KBM-7 (cell line): ENCODE measurements around the gene UTF1.

Experiments
- DNase-seq: peaks from one replicate; pipeline ENCODE4 v3.0.0-alpha.2; 2015
- in situ Hi-C: fragments of 300-500 bp; cut with MboI; formaldehyde crosslinking; loops from 2 replicates; pipeline ENCODE4 v1.14.3; 2020; ENCODE audit warnings: low sequenced_read_pairs, low pct_unique_long_range_greater_than_20kb, mixed read lengths

The UTF1 gene, protein sequence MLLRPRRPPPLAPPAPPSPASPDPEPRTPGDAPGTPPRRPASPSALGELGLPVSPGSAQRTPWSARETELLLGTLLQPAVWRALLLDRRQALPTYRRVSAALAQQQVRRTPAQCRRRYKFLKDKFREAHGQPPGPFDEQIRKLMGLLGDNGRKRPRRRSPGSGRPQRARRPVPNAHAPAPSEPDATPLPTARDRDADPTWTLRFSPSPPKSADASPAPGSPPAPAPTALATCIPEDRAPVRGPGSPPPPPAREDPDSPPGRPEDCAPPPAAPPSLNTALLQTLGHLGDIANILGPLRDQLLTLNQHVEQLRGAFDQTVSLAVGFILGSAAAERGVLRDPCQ

DNA sequence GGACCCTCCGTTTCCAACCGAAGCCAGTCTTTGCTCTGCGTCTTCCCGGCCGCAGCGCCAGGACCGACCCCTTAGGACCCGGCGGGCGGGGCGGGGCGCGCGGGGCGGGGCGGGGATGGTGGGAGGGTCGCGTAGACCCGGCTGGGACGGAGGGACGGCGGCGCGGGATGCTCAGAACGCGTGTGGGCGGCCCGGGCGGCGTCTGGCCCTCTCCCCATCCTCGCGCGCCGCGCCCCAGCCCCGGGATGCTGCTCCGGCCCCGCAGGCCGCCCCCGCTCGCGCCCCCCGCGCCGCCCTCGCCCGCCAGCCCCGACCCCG lies at the start of gene UTF1:
UTF1 (plus strand) TSS at position 174 of the 318 bp plus-strand sequence; CDS start at position 246, 72 bp downstream.
- in situ Hi-C loops = no loop called here
- DNase-seq = no peak

DNA sequence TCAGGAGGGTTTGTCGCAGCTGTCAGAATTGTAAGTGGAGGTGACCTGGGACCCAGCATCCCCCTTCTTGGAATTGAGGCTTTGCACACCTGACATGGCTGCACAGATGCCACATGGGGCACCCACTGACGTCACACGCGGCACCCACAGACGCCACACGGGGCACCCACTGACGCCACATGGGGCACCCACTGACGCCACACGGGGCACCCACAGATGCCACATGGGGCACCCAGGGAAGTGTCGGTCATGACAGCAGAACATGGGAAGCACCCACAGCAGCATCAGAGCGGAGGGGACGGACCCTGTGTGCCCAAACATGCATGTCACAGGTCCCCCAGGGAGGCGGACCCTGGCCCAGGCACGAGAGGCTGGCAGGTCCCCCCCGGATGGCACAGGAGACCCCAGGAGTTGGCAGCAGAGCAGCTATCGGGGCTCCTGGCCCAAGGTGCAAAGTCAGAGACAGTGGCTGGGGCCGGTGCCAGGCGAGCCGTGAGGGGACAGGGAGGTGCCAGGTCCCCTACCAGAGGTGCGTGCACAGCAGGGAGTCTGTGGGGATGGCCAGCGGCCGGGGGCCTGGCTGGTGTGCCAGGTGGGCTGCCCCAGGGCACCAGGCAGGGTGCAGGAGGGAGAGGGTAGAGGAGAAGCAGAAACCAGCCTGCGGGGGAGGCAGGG lies 48.9 kb upstream of the UTF1 start:
- DNase-seq = no peak
- in situ Hi-C loops = no loop called here

DNA sequence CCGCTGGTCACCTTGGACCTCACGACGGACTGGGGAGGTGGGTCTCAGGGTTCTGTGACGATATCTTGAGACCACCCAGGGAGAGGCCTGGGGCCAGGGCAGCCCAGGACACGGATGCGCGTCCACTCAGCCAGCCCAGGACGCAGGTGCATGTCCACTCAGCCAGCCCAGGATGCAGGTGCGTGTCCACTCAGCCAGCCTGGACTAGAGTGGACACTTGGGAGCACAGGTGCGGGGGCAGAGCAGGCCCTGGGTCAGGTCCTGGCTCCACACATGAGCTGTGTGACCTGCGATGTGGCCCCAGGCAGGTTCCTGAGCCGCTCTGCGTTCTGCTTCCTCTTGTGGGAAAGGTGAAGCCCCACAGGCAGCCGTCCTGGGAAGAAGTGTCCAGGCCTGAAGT lies 47.8 kb upstream of the UTF1 start:
- DNase-seq = no peak
- in situ Hi-C loops = no loop called here

DNA sequence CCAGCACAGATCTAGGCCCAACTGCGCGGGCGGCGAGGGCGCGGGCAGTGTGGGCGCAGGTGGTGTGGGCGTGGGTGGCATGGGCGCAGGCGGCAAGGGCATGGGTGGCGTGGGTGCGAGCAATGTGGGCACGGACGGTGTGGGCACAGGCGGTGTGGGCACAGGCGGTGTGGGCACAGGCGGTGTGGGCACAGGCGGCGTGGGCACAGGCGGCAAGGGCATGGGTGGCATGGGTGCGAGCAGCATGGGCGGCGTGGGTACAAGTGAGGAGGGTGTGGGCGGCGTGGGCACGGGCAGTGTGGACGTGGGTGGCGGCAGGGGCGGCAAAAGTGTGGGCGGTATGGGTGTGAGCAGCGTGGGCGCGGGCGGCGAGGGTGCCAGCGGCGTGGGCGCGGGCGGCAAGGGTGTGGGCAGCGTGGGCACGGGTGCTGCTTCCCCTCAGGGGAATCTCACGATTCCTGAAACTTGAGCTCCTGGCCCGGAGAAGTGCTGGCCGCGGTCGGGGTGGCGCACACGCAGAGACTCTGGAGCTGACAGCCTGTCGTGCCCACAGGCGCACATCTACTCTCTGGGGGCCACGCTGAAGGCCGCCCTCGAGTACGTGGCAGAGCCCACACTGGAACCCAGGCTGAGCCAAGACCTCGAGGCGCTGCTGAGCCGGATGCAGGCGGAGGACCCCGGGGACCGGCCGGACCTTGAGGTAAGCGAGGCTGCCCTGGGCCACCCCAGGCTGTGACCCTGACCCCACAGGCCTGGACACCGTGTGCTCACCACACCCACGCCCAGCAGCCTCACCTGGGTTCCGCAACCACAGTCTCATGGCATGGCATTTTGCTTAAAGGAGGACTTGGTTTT lies 47.0 kb upstream of the UTF1 start:
- in situ Hi-C loops = no loop called here
- no peak for DNase-seq

DNA sequence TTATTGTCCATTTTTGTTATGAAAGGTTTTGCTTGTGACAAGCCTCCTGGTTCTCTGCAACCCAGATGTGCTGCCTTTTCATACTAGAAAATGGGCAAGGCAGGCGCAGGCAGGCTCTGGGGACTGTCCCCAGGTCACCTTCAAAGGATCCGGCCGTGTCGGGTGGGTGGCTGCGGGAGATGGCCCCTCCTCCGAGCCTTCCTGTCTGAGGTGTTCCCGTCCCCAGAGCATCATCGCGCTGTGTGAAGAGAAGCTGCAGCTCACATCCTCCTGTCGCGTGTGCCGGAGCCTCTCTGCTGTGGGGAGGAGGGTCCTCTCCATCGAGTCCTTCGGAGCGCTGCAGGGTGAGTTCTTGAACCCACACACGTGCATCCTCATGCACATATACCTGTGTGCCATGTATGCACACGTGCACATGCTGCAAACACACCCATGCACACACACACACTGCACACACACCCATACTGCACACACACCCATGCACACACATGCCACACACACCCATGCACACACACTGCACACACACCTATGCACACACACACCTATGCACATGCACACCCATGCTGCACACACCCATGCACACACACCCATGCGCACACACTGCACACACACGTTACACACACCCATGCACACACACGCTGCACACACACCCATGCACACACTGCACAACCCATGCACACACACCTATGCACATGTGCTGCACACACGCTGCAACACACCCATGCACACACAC lies 46.2 kb upstream of the UTF1 start:
- in situ Hi-C loops = no loop called here
- no peak for DNase-seq

DNA sequence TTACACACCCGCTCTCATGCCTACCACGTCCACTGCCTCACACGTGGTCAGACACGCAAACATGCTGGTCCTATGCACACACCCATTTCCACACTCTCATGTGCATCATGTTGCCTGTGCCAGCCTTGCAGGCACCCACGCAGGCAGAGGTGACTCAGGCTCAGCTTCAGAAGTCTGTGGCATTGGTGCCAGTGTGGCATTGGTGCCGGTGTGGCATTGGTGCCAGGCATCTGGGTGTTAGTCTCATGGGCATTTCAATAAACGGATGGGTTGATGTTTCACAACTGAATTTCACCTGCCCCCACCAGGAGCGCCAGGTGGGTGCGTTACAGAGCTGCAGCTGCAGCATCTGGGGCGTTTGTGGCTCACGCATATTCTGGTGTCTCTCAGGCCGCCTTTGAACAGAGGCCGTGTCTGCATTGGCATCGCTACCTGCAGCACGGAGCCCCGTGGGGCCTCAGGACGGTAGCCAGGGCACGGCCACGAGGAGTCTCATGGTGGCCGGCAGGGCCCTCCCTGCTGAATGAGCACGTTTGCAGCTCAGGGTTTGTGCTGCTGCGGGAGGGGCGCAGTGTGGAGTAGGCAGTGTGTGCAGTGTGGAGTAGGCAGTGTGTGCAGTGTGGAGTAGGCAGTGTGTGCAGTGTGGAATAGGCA lies 45.3 kb upstream of the UTF1 start:
- in situ Hi-C loops = no loop called here
- DNase-seq = no peak

DNA sequence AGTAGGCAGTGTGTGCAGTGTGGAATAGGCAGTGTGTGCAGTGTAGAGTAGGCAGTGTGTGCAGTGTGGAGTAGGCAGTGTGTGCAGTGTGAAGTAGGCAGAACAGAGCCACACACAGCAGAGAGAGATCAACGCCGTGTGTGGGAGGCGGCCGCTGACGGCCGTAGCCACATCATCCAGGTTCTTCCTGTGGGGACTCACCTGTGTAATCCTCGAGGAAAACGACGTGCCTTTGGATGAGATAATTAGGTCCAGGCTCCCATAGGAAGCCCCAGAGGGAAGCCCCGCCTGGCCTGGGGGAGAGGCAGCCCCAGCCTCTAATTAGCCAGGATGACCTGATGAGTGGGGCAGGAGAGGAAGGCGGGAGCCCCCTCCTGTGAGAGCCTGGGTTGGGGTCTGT lies 44.6 kb upstream of the UTF1 start:
- in situ Hi-C loops = no loop called here
- DNase-seq = no peak

DNA sequence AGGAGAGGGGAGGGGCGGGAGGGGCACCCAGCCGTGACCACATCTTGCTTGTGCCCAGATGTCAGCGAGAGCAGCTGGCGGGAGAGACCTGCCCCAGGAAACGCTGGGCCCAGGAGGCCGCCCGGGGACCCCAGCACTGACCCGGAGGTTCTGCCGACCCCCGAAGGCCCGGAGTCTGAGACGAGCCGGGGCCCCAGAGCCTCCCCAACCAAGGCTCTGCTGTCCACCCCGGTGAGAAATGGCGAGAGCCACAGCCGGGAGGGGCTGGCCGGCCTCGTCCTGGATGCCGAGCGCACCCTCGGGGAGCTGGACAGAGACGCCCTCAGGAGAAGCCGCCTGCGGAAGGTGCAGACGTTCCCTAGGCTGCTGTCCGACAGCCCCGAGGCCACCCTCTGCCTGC lies 44.1 kb upstream of the UTF1 start:
- DNase-seq = no peak

DNA sequence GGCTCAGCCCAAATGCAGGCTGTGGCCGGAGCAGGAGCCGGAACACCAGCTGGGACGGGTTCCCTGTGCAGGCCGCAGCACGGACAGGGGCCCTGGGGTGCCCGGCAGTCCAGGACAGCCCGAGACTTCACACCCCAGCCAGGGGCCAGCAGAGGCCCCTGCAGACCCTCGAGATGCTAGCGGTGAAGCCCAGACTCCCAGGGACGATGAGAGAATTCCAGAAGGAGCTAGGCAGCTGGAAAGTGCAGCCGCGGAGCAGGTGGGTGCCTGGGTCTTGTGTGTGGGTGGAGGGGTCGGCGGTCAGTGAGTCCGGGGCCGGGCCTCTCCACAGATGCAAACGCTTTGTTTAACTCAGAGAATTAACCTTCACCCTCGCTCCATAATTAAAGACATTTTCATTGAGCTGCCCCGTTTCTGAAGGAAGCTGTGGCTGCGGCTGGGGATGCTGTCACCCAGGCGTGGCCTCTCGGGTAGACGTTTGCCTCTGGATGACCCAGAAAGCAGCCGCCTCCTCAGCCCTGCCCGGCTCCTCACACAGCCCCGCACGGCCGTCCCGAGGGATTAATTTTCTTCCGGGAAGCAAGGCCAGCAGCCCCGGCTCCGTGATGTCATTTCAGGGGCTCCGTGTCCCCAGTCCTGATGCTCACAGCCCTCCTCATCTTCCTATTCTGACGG lies 43.5 kb upstream of the UTF1 start:
- in situ Hi-C loops = no loop called here
- no peak for DNase-seq

More for the DNA sequence above, 44.1 kb upstream of the UTF1 start:
- in situ Hi-C loops = no loop called here

DNA sequence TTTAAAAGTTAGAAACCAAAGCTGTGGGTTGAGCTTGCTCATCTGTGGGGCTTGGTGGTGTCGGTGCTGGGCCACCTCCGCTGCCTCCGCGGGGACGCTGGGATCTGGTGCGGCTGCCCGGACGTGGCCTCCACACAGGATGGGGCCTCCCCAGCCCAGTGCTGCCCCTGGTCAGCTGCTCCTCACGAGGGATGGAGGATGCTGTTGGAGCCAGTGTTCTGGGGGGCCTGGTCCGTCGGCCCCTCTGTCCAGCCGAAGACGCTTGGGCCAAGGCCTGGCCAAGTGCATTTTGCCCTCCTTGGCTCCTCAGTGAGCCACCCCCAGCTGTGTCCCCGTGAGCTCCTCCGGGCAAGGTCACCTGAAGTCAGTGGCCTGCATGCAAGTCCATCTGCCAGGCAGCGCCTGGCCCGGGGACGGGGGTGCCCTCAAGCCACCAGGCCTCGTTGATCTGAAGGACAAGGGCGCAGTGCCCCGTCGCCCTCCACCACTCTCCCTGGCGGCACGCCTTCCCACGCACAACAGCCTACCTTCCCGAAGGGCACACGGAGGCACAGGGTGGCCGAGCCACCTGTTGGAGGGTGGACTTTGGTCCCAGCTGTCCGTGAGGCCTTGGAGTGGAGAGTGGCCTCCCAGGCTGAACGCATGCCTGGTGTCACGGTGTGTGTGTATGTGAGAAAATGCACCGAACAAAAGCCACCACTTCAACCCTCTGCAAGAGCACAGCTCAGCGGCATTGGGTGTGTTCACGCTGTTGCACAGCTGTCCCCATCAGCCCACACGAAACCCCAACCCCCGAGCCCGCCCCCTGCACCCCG lies 42.7 kb upstream of the UTF1 start:
- in situ Hi-C loops = no loop called here
- DNase-seq = no peak

DNA sequence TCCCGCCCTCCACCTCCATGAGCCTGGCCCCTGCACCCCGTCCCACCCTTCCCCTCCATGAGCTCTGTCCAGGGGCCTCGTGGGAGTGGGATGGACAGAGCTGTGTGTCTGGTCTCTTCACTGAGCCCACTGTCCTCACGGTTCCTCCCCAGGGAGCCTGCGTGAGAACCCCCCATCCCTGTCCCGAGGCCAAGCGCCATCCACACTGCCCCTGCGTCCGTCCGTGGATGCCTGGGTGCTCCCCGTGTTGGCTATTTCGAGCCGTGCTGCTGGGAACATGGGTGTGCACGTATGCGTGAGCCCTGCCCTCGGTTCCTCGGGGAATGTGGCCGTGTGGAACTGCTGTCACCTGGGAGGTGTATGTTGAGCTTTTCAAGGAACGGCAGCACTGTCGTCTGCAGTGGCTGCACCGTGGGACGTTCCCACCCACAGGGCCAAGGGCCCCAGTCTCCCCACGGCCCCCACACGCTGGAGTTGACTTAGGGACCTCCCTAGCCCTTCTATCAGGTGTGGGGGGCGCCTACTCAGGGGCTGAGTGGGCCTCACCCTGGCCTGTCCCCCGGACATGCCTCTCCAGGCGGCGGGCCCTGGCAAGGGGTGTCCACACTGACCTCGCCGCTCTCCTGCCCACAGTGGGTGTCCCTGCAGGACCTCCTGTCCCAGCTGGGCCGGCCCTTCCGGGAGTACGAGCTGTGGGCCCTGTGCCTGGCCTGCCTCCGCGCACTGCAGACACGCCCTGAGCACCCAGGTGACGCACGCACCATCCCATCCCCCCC lies 41.9 kb upstream of the UTF1 start:
- in situ Hi-C loops = no loop called here
- no peak for DNase-seq

DNA sequence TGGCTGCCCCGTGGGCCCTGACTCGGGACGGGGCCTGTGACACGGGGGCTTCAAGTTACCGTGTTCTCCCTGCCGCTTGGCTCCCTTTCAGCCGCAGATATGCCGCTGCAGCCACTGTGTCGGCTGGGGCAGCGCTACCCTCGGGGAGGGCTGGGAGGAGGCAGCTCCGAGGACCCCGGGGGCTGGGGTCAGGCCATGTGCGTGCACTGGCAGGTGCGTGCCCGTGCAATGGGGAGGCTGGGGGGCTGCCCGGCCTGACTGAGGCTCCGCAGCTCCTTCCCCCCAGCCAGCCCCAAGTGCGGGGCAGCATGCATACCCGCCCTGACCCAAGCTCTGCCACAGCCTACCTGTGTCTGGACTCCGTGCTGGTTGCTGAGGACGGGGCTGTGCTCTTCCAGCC lies 40.8 kb upstream of the UTF1 start:
- no peak for DNase-seq
- in situ Hi-C loops = no loop called here

DNA sequence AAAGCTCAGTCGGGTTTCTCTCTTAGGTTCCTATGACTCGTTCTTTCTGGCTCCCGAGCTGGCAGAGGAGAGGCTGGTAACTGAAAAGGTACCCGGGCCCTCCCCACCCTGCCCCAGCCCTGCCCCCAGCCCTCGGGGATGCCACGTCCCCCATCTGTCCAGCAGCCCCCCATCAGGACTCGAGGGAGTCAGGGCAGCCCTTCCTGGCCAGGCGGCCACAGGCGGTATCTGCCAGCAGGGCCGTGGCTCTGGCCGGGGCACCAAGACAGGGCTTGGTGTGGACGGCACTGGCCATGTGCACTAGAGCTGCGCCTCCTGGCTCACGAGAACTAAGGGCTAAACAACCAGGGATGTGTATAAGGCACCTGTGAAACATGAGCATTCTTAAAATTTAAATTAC lies 40.3 kb upstream of the UTF1 start:
- DNase-seq = no peak
- in situ Hi-C loops = no loop called here

DNA sequence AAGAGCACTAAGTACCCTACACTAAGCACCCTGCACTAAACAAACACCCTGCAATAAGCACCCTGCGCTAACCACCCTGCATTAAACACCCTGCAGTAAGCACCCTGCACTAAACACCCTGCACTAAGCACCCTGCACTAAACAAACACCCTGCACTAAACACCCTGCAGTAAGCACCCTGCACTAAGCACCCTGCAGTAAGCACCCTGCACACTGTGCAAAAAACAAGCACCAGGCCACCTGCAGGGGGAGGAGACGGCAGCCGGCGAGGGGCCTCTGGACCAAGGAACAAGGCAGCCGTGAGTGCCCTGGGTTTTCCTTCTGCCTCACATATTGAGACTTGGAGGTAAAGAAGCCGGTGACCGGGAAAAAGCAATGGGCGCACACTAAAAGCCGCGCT lies 39.8 kb upstream of the UTF1 start:
- in situ Hi-C loops = no loop called here
- no peak for DNase-seq

DNA sequence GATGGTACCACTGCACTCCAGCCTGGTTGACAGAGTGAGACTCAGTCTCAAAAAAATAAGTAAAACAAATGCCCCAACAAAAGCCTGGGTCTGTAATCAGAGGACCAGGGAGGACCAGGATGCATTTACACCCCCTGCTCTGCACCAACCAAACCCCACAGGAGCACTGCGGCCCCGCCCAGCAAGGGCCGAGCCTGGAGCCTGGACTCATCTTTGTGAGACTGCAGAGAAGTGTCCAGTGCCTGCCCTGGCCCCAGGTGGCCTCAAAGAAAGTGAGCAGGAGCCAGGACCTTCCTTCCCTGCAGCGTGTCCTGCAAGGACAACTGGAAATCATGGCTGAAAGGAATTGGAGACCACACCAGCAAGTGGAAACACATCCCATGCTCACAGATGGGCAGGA lies 38.4 kb upstream of the UTF1 start:
- DNase-seq = no peak
- in situ Hi-C loops = no loop called here

DNA sequence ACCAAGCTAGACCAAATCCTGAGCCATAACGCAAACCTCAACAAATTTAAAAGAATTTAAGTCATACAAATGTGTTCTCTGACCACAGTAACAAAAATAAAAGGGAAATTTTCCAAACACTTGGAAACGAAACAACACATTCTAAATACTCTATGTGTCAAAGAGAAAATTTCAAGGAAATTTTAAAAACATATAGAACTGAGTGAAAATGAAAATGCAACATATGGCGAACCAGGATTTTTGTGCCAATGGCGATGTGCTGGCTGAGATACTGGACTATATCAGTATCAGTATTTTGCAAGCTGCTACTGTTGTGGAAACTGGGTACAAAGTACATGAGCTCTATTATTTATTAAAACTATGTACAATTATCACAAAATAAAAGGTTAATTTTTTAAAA lies 35.9 kb upstream of the UTF1 start:
- in situ Hi-C loops = no loop called here

DNA sequence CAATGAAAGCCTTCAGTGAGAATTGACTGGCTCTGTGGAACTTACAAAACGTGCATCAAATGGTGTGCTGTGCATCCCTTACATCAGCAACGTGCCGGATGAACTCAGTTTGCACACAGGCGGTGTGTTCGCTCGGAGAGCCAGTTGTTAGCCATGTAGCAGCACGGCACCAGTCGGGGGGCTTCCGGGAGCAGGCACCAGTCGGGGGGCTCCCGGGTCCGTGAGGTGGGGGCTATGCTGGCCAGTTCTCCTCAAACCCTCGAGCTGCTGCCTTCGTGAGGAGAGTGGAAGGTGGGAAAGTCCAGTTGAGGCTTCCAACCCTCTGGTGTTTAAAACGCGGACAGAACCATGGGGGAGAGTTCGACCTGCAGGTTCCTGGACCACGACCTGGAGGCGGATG lies 34.9 kb upstream of the UTF1 start:
- no peak for DNase-seq
- in situ Hi-C loops = no loop called here

More for the DNA sequence above, 35.9 kb upstream of the UTF1 start:
- DNase-seq = no peak
